HCT116 (cell line): ENCODE data around the gene SERPING1. TPM values are rescaled to one million over a fixed set of nuclear protein-coding genes. Genes with fewer than 3 reads are reported as not detected.

ENCODE experiments used
- ATAC-seq: fragments of 200-7000 bp; cut with Tn5 transposase; 2 replicates; pipeline ENCODE4 v1.9.1; 2020; ENCODE audit warnings: mild to moderate bottlenecking, moderate library complexity
- BruUV-seq: library from RNA; stranded (reverse); fragments of 400-500 nt; replicated peaks from 2 replicates; lab custom pipeline; 2021; lab: Mats Ljungman, UMichigan
- CTCF ChIA-PET: fragments of 300-600 bp; sonication (Branson Sonifier 250); formaldehyde crosslinking; loops from one replicate; lab custom pipeline; 2021; ENCODE audit warnings: antibody characterized with exemption; lab: Charles Lee
- POLR2A ChIA-PET: fragments of 300-600, 350-600 bp; sonication (Branson Sonifier 250); formaldehyde crosslinking; loops from one replicate; lab custom pipeline; 2021; ENCODE audit warnings: antibody characterized with exemption; lab: Charles Lee
- RAD21 ChIA-PET, 2 experiments: fragments of 300-600 bp; sonication (Branson Sonifier 250); formaldehyde crosslinking; loops; one replicate each; lab custom pipeline; 2023; ENCODE audit warnings: low total read pairs in 2 of 2; ENCODE audit not compliant: uncharacterized antibody in 2 of 2, unreplicated experiment in 2 of 2, low non-redundant PET in 1 of 2; lab: Charles Lee
- DNase-seq: peaks from one replicate; pipeline ENCODE4 v3.0.0-alpha.2; 2010; ENCODE audit warnings: low read depth, low spot score
- H2AFZ ChIP-seq: fragments of 200-600 bp; shearing (Covaris generic), sonication (generic); 2 replicates; pipeline ENCODE4 v1.6.1; 2017; ENCODE audit warnings: low read depth, mixed run types, mixed read lengths, antibody characterized with exemption, low read length; ENCODE audit not compliant: poor library complexity, severe bottlenecking
- H3K27ac ChIP-seq: 2 replicates; pipeline ENCODE4 v1.5.1; 2012; ENCODE audit warnings: low read depth, low read length
- H3K27me3 ChIP-seq: fragments of 200-600 bp; sonication (generic); 2 replicates; pipeline ENCODE4 v1.6.1; 2016; ENCODE audit warnings: mixed run types, low read length, mixed read lengths; ENCODE audit not compliant: insufficient read depth
- H3K36me3 ChIP-seq, 2 experiments: fragments of 200-500 bp in 1 of 2; fragments of 200-600 bp in 1 of 2; sonication (Bioruptor generic) in 1 of 2; sonication (generic) in 1 of 2; 2 replicates each; pipeline versions ENCODE4 v1.5.1 to v1.6.1; 2014 to 2016; ENCODE audit warnings: low read length in 2 of 2, inconsistent platforms in 1 of 2, mixed read lengths in 1 of 2, mixed run types in 1 of 2; ENCODE audit not compliant: insufficient read depth in 2 of 2, control insufficient read depth in 1 of 2
- H3K4me1 ChIP-seq, 2 experiments: fragments of 200-600 bp in 1 of 2; sonication (generic) in 1 of 2; 2 replicates each; pipeline versions ENCODE4 v1.5.1 to v1.6.1; 2012 to 2017; ENCODE audit warnings: low read length in 2 of 2, inconsistent platforms in 1 of 2, mild to moderate bottlenecking in 1 of 2, mixed read lengths in 1 of 2, mixed run types in 1 of 2, moderate library complexity in 1 of 2; ENCODE audit not compliant: insufficient read depth in 2 of 2, control insufficient read depth in 1 of 2
- H3K4me2 ChIP-seq: fragments of 200-600 bp; sonication (generic); 2 replicates; pipeline ENCODE4 v1.6.1; 2017; ENCODE audit warnings: mixed run types, low read length, mixed read lengths
- H3K4me3 ChIP-seq, 2 experiments: fragments of 200-600 bp in 1 of 2; sonication (generic) in 1 of 2; replicated peaks in 1 of 2; 2 replicates each; pipeline ENCODE4 v1.5.1; 2011 to 2016; ENCODE audit warnings: low read length in 2 of 2, control low read depth in 1 of 2, low read depth in 1 of 2, mild to moderate bottlenecking in 1 of 2, mixed read lengths in 1 of 2, mixed run types in 1 of 2
- H3K79me2 ChIP-seq: fragments of 200-600 bp; sonication (generic); 2 replicates; pipeline ENCODE4 v1.6.1; 2017; ENCODE audit warnings: mild to moderate bottlenecking, mixed run types, low read length, moderate library complexity, mixed read lengths; ENCODE audit not compliant: insufficient read depth
- H3K9ac ChIP-seq: fragments of 200-600 bp; sonication (generic); 2 replicates; pipeline ENCODE4 v1.6.1; 2016; ENCODE audit warnings: low read length, mixed read lengths
- H3K9me2 ChIP-seq: fragments of 200-600 bp; sonication (generic), shearing (Covaris generic); 2 replicates; pipeline ENCODE4 v1.6.1; 2017; ENCODE audit warnings: mixed run types, mild to moderate bottlenecking, moderate library complexity; ENCODE audit not compliant: insufficient read depth
- H3K9me3 ChIP-seq, 2 experiments: fragments of 200-500 bp in 1 of 2; fragments of 200-600 bp in 1 of 2; sonication (Bioruptor generic) in 1 of 2; sonication (generic) in 1 of 2; 2 replicates each; pipeline ENCODE4 v1.6.1; 2014 to 2017; ENCODE audit warnings: low read length in 2 of 2, mixed read lengths in 2 of 2, inconsistent platforms in 1 of 2, low read depth in 1 of 2, mild to moderate bottlenecking in 1 of 2, mixed run types in 1 of 2, moderate library complexity in 1 of 2; ENCODE audit not compliant: control insufficient read depth in 1 of 2, insufficient read depth in 1 of 2
- H4K20me1 ChIP-seq: fragments of 200-600 bp; sonication (generic), shearing (Covaris generic); 2 replicates; pipeline ENCODE4 v1.6.1; 2017; ENCODE audit warnings: mixed run types, mild to moderate bottlenecking, moderate library complexity; ENCODE audit not compliant: insufficient read depth
- CBX3 ChIP-seq: IDR thresholded peaks from 2 replicates; pipeline ENCODE4 v1.6.1; 2012; ENCODE audit warnings: low read depth
- CEBPB ChIP-seq: IDR thresholded peaks from 2 replicates; pipeline ENCODE4 v1.6.1; 2012; ENCODE audit warnings: low read depth
- ELF1 ChIP-seq: IDR thresholded peaks from 2 replicates; pipeline ENCODE4 v1.6.1; 2012; ENCODE audit warnings: low read depth, borderline replicate concordance
- JUND ChIP-seq: IDR thresholded peaks from 2 replicates; pipeline ENCODE4 v1.6.1; 2012
- POLR2A ChIP-seq: IDR thresholded peaks from 2 replicates; pipeline ENCODE4 v1.7.0; 2011; ENCODE audit warnings: borderline replicate concordance; ENCODE audit not compliant: insufficient read depth, insufficient read length; ENCODE audit errors: extremely low read depth
- POLR2AphosphoS5 ChIP-seq: IDR thresholded peaks from 2 replicates; pipeline ENCODE4 v1.6.1; 2011; ENCODE audit warnings: mild to moderate bottlenecking, low read depth, low read length, moderate library complexity
- RAD21 ChIP-seq: IDR thresholded peaks from 2 replicates; pipeline ENCODE4 v1.6.1; 2012; ENCODE audit warnings: low read depth, mild to moderate bottlenecking
- SIN3A ChIP-seq: IDR thresholded peaks from 2 replicates; pipeline ENCODE4 v1.6.1; 2012; ENCODE audit warnings: low read depth
- TCF7L2 ChIP-seq: IDR thresholded peaks from 2 replicates; pipeline ENCODE4 v1.7.0; 2011; ENCODE audit warnings: borderline replicate concordance, inconsistent platforms; ENCODE audit not compliant: insufficient read depth, insufficient read length; ENCODE audit errors: extremely low read depth
- YY1 ChIP-seq: IDR thresholded peaks from 2 replicates; pipeline ENCODE4 v1.6.1; 2011; ENCODE audit warnings: low read length, low read depth, moderate library complexity, mild to moderate bottlenecking; ENCODE audit not compliant: insufficient replicate concordance; ENCODE audit errors: extremely low read depth
- intact Hi-C: fragments of 100-400 bp; cut with micrococcal nuclease; formaldehyde crosslinking; loops from 2 replicates; pipeline ENCODE4 v1.10.0; 2022
- total RNA-seq: library from RNA; stranded (reverse); gene quantifications from one replicate; pipeline ENCODE4 v1.2.1, GENCODE V29; 2021; ENCODE audit not compliant: unreplicated experiment
- TF ChIP-seq, protein P1 (sequence below): IDR thresholded peaks from 2 replicates; pipeline ENCODE4 v1.6.1; 2011; ENCODE audit warnings: mild to moderate bottlenecking, low read length, moderate library complexity; ENCODE audit not compliant: insufficient replicate concordance; ENCODE audit errors: extremely low read depth

The SERPING1 gene
- total RNA-seq, 1 experiment from 2014 or later, result 3.4 TPM

DNA sequence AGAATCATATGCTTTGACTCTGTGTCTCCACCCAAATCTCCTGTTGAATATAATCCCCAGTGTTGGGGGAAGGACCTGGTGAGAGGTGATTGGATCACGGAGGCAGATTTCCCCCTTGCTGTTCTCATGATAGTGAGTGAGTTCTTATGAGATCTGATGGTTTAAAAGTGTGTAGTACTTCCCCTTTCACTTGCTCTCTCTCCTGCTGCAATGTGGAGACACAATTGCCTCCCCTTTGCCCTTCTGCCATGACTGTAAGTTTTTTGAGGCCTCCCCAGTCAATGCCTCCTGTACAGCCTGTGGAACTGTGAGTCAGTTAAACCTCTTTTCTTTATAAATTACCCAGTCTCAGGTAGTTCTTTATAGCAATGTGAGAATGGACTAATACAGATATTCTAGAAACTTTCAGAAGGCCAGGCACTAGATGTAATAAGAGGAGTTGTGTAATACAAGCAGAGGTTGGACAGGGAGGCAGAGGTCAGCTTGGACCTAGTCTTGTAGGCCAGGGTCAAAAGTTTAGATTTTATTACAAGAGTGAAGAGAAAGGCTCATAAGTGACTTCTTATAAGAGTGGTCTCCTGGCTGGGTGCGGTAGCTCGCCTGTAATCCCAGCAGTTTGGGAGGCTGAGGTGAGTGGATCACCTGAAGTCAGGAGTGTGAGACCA is 9.3 kb upstream of the SERPING1 start:
- ATAC-seq (no peak), DNase-seq (no peak)
- H3K4me3 ChIP-seq, result no peak overlapping the region
- BruUV-seq, result no TSS peak
- ChIA-PET RAD21 (no interaction called here), CTCF (no interaction called here), POLR2A (no interaction called here)
- H3K9ac ChIP-seq, result no peak overlapping the region
- no peaks in the 10 kb centered on the region for H3K9me2 ChIP-seq
- H3K27me3 ChIP-seq, result no peaks in the 10 kb centered on the region
- H3K36me3 ChIP-seq, result no peaks in the 10 kb centered on the region
- no peaks in the 10 kb centered on the region for H4K20me1 ChIP-seq
- no peak overlapping the region for H2AFZ ChIP-seq
- no peak overlapping the region for H3K4me2 ChIP-seq
- no peaks in the 10 kb centered on the region for H3K4me1 ChIP-seq
- H3K79me2 ChIP-seq, result no peaks in the 10 kb centered on the region
- H3K27ac ChIP-seq, result no peak overlapping the region
- intact Hi-C loops, result no loop called here
- TF ChIP-seq, protein P1, sequence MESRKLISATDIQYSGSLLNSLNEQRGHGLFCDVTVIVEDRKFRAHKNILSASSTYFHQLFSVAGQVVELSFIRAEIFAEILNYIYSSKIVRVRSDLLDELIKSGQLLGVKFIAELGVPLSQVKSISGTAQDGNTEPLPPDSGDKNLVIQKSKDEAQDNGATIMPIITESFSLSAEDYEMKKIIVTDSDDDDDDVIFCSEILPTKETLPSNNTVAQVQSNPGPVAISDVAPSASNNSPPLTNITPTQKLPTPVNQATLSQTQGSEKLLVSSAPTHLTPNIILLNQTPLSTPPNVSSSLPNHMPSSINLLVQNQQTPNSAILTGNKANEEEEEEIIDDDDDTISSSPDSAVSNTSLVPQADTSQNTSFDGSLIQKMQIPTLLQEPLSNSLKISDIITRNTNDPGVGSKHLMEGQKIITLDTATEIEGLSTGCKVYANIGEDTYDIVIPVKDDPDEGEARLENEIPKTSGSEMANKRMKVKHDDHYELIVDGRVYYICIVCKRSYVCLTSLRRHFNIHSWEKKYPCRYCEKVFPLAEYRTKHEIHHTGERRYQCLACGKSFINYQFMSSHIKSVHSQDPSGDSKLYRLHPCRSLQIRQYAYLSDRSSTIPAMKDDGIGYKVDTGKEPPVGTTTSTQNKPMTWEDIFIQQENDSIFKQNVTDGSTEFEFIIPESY, result no peak
- TF ChIP-seq CBX3 (no peak), TCF7L2 (no peak), JUND (no peak), POLR2A (no peak), POLR2AphosphoS5 (no peak), SIN3A (no peak), YY1 (no peak), CEBPB (no peak), ELF1 (no peak), RAD21 (no peak)
- H3K9me3 ChIP-seq, result no peaks in the 10 kb centered on the region
